WTC11 (cell line): ENCODE results near the gene SKI. TPM values are rescaled to one million over a fixed set of nuclear protein-coding genes. Genes with fewer than 3 reads are reported as not detected.

Experiments
- ATAC-seq: fragments of 200-7000 bp; cut with Tn5 transposase; 2 replicates; pipeline ENCODE4 v1.10.0; 2021; ENCODE audit warnings: mild to moderate bottlenecking, moderate library complexity
- CTCF ChIA-PET: fragments of 300-600 bp; sonication (Branson Sonifier 250); formaldehyde crosslinking; loops from one replicate; lab custom pipeline; 2021; ENCODE audit warnings: antibody characterized with exemption; lab: Charles Lee
- POLR2A ChIA-PET: fragments of 350-600 bp; sonication (Branson Sonifier 250); formaldehyde crosslinking; loops from one replicate; lab custom pipeline; 2021; ENCODE audit warnings: antibody characterized with exemption; lab: Charles Lee
- DNase-seq: peaks from one replicate; pipeline ENCODE4 v3.0.0; 2021; ENCODE audit warnings: low spot score
- H3K27ac Mint-ChIP-seq: 2 replicates; pipeline ENCODE4 v1.8.0; 2021; ENCODE audit warnings: mixed read lengths
- H3K27me3 Mint-ChIP-seq: 2 replicates; pipeline ENCODE4 v1.8.0; 2021; ENCODE audit warnings: low read depth, mild to moderate bottlenecking, moderate library complexity, mixed read lengths
- H3K36me3 Mint-ChIP-seq: 2 replicates; pipeline ENCODE4 v1.8.0; 2021; ENCODE audit warnings: mixed read lengths
- H3K4me1 Mint-ChIP-seq: 2 replicates; pipeline ENCODE4 v1.8.0; 2022; ENCODE audit warnings: mixed read lengths
- H3K4me3 Mint-ChIP-seq: 2 replicates; pipeline ENCODE4 v1.8.0; 2021; ENCODE audit warnings: mild to moderate bottlenecking, moderate library complexity, mixed read lengths
- H3K9me3 Mint-ChIP-seq: 2 replicates; pipeline ENCODE4 v1.8.0; 2021; ENCODE audit warnings: mixed read lengths
- CBFB ChIP-seq: sonication (generic); formaldehyde crosslinking; IDR thresholded peaks from 2 replicates; pipeline ENCODE4 v1.8.1; 2022; ENCODE audit warnings: mild to moderate bottlenecking, low read depth, missing genetic modification reagents
- CREB1 ChIP-seq: sonication (generic); formaldehyde crosslinking; IDR thresholded peaks from 2 replicates; pipeline ENCODE4 v1.8.0; 2023; ENCODE audit warnings: mild to moderate bottlenecking, missing genetic modification reagents
- CREM ChIP-seq: sonication (generic); formaldehyde crosslinking; IDR thresholded peaks from 2 replicates; pipeline ENCODE4 v1.8.1; 2022; ENCODE audit warnings: mild to moderate bottlenecking, missing genetic modification reagents, moderate library complexity
- ERG ChIP-seq: fragments of 250-450 bp; sonication (Bioruptor Pico); IDR thresholded peaks from 2 replicates; pipeline ENCODE4 v1.8.0; 2021; ENCODE audit warnings: mild to moderate bottlenecking
- ETV6 ChIP-seq: sonication (generic); formaldehyde crosslinking; IDR thresholded peaks from 2 replicates; pipeline ENCODE4 v1.8.1; 2022; ENCODE audit warnings: mild to moderate bottlenecking, missing genetic modification reagents
- FOXP1 ChIP-seq: sonication (generic); formaldehyde crosslinking; IDR thresholded peaks from 2 replicates; pipeline ENCODE4 v1.8.0; 2022; ENCODE audit warnings: missing genetic modification reagents, mild to moderate bottlenecking, moderate library complexity, borderline replicate concordance
- NR1H2 ChIP-seq: sonication (generic); formaldehyde crosslinking; IDR thresholded peaks from 2 replicates; pipeline ENCODE4 v1.9.0; 2021; ENCODE audit warnings: mild to moderate bottlenecking, moderate library complexity, missing genetic modification reagents
- OVOL2 ChIP-seq: fragments of 250-450 bp; sonication (Bioruptor Pico); IDR thresholded peaks from 2 replicates; pipeline ENCODE4 v1.9.0; 2021; ENCODE audit warnings: mild to moderate bottlenecking, borderline replicate concordance
- STAT6 ChIP-seq: sonication (generic); formaldehyde crosslinking; conservative IDR thresholded peaks from 2 replicates; pipeline ENCODE4 v1.8.1; 2023; ENCODE audit warnings: mild to moderate bottlenecking, low read depth, missing genetic modification reagents, moderate library complexity
- TP53 ChIP-seq: sonication (generic); formaldehyde crosslinking; IDR thresholded peaks from 2 replicates; pipeline ENCODE4 v1.8.1; 2023; ENCODE audit warnings: mild to moderate bottlenecking, missing genetic modification reagents
- ZBTB43 ChIP-seq: sonication (generic); formaldehyde crosslinking; IDR thresholded peaks from 2 replicates; pipeline ENCODE4 v1.8.1; 2023; ENCODE audit warnings: mild to moderate bottlenecking, missing genetic modification reagents
- ZNF317 ChIP-seq: sonication (generic); formaldehyde crosslinking; IDR thresholded peaks from 2 replicates; pipeline ENCODE4 v1.8.1; 2023; ENCODE audit warnings: low read depth, mild to moderate bottlenecking, moderate library complexity, missing genetic modification reagents, borderline replicate concordance
- ZNF512 ChIP-seq: sonication (generic); formaldehyde crosslinking; IDR thresholded peaks from 2 replicates; pipeline ENCODE4 v1.8.1; 2022; ENCODE audit warnings: missing genetic modification reagents, borderline replicate concordance
- ZNF671 ChIP-seq: fragments of 250-450 bp; sonication (Bioruptor Pico); IDR thresholded peaks from 2 replicates; pipeline ENCODE4 v1.8.0; 2021; ENCODE audit warnings: mild to moderate bottlenecking
- total RNA-seq: library from RNA; stranded (reverse); gene quantifications from 3 replicates; pipeline ENCODE4 v1.2.3, GENCODE V29; 2021
- TF ChIP-seq, protein P1 (sequence below): sonication (generic); formaldehyde crosslinking; IDR thresholded peaks from 2 replicates; pipeline ENCODE4 v1.8.1; 2022; ENCODE audit warnings: low read depth, missing genetic modification reagents, borderline replicate concordance

The SKI gene
- total RNA-seq, 1 experiment from 2014 or later: 88.6 TPM

DNA sequence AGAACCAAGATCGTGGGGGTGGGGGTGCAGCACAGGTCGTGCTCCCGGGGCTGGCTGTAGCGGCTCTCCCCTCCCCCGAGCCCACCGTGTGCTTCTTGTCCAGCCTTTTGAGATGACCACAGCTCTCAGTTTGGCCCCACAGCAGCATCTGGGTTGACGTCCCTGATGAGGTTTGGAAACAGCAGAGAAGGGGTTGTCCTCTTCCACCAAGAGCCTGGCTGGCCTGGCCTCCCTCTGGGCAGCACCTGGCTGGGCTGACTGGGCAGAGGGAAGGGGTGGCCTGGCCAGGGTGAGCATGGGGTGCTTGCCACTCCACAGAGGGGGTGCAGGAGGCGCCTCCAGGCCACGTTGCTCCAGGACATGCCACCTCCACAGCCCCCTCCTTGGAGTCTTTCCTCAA lies 61.5 kb downstream of the SKI start:
- ChIA-PET POLR2A (no interaction called here), CTCF (interaction anchor here (0.7 to 2.5 kb wide), 5 partner anchors 17 to 95 kb away, joined by 3 to 11 read pairs (median 3); partner anchors contain the start of gene FAAP20)
- TF ChIP-seq FOXP1 (CRISPR knock-in tag) (no peak), ZNF317 (CRISPR knock-in tag) (no peak), CBFB (CRISPR knock-in tag) (no peak), ERG (CRISPR knock-in tag) (no peak), OVOL2 (CRISPR knock-in tag) (no peak), ZBTB43 (no peak), CREB1 (CRISPR knock-in tag) (no peak), NR1H2 (CRISPR knock-in tag) (no peak), ZNF512 (CRISPR knock-in tag) (no peak), STAT6 (CRISPR knock-in tag) (no peak)
- TF ChIP-seq, protein P1, sequence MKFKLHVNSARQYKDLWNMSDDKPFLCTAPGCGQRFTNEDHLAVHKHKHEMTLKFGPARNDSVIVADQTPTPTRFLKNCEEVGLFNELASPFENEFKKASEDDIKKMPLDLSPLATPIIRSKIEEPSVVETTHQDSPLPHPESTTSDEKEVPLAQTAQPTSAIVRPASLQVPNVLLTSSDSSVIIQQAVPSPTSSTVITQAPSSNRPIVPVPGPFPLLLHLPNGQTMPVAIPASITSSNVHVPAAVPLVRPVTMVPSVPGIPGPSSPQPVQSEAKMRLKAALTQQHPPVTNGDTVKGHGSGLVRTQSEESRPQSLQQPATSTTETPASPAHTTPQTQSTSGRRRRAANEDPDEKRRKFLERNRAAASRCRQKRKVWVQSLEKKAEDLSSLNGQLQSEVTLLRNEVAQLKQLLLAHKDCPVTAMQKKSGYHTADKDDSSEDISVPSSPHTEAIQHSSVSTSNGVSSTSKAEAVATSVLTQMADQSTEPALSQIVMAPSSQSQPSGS (CRISPR knock-in tag): no peak
- H3K27ac Mint-ChIP-seq: peak overlapping the region; percentile 95
- H3K9me3 Mint-ChIP-seq: no peaks in the 10 kb centered on the region
- no peak for DNase-seq
- ATAC-seq: no peak
- H3K27me3 Mint-ChIP-seq: no peaks in the 10 kb centered on the region
- no peaks in the 10 kb centered on the region for H3K36me3 Mint-ChIP-seq
- H3K4me3 Mint-ChIP-seq: no peak overlapping the region
- H3K4me1 Mint-ChIP-seq: peaks cover 47% of the 10 kb centered on the region

DNA sequence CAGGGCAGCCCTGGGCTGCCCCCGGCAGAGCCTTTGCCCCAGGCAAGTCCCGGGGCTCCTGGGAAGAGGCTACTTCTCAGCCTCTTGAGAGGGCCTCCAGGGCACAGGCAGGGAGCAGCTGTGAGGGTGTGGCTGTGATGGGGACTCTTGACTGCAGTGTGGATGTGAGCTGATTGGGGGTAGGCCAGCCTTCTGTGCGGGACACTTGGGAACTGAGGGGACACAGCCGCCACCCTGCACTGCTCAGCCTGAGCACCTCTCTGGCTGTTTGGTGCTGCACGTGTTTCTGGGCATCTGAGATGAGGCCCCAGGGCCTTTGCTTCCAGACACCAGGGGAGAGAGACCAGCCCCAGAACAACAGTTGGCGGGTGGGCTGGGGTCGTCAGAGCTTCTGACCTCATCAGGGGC lies 62.1 kb downstream of the SKI start:
- no peak overlapping the region for H3K4me3 Mint-ChIP-seq
- no peak for TF ChIP-seq CREM
- TF ChIP-seq ETV6 (CRISPR knock-in tag): no peak
- TF ChIP-seq ZNF671 (CRISPR knock-in tag): no peak
- no peak for TF ChIP-seq TP53 (CRISPR knock-in tag)
- TF ChIP-seq, all 79 proteins: peak for 0
- H3K27me3 Mint-ChIP-seq: no peaks in the 10 kb centered on the region
- POLR2A ChIA-PET: no interaction called here
- no peaks in the 10 kb centered on the region for H3K36me3 Mint-ChIP-seq
- H3K4me1 Mint-ChIP-seq: peaks cover 47% of the 10 kb centered on the region
- H3K27ac Mint-ChIP-seq: peak overlapping the region; percentile 95
- ATAC-seq (no peak), DNase-seq (no peak)
- CTCF ChIA-PET: interaction anchor here (2.5 kb wide), 1 partner anchor 92 kb away, joined by 11 read pairs; no protein-coding TSS in a partner anchor
- no peaks in the 10 kb centered on the region for H3K9me3 Mint-ChIP-seq
